Measurements from ENCODE around the gene NRTN.

The NRTN gene

GRCh38 chr19:5785423-5785822 lies 19.4 kb upstream of the NRTN start:
- TF ChIP-seq, protein P1, sequence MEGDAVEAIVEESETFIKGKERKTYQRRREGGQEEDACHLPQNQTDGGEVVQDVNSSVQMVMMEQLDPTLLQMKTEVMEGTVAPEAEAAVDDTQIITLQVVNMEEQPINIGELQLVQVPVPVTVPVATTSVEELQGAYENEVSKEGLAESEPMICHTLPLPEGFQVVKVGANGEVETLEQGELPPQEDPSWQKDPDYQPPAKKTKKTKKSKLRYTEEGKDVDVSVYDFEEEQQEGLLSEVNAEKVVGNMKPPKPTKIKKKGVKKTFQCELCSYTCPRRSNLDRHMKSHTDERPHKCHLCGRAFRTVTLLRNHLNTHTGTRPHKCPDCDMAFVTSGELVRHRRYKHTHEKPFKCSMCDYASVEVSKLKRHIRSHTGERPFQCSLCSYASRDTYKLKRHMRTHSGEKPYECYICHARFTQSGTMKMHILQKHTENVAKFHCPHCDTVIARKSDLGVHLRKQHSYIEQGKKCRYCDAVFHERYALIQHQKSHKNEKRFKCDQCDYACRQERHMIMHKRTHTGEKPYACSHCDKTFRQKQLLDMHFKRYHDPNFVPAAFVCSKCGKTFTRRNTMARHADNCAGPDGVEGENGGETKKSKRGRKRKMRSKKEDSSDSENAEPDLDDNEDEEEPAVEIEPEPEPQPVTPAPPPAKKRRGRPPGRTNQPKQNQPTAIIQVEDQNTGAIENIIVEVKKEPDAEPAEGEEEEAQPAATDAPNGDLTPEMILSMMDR (IDR thresholded peaks at IDR 0.05; ENCODE audit: extremely low read depth, insufficient read depth, missing control alignments) = no peak
- DNase-seq (ENCODE audit: low spot score) = no peak
- in situ Hi-C loops (cut with MboI; ENCODE audit: low pct_unique_long_range_greater_than_20kb, low sequenced_read_pairs, unreplicated experiment) = no loop called here

DNA sequence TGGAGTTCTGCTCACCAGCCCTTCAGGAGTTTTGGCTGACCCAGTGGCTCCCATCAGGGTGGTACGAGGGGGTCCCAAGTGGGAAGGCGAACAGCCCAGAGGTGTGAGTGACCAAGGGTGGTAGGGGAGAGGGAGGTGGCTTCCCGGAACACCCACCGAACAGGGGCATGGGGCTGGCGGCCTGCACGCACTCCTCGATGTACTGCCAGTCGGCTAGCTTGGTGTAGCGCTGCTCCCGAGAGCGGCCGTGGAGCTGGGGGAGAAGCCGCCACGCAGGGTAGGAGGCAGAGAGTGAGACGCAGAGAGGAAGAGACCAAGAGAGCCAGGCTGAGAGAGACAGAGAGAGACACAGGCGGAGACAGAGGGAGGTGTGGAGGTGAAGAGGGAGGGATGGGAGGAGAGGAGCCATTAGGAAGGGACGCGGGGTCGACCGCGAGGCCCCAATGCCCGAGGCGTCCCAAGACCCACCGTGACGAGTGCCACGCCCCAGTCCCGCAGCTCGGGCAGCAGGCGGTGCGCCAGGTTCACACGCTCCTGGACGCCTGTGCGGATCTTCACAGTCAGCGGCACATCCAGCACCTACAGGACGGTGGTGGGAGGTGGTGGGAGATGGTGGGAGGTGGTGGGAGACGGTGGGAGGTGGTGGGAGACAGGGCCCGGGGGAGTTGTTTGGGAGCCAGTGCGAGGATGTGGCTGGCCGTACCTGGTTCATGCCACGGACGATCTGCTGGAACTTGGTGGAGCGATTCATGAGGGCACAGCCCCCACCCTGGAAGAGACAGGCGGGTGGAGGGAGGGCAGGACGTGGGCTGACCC lies 18.1 kb upstream of the NRTN start:
- TF ChIP-seq, protein P1 (IDR thresholded peaks at IDR 0.05; ENCODE audit: extremely low read depth, insufficient read depth, missing control alignments) = no peak
- in situ Hi-C loops (cut with MboI; ENCODE audit: low pct_unique_long_range_greater_than_20kb, low sequenced_read_pairs, unreplicated experiment) = no loop called here
- DNase-seq (ENCODE audit: low spot score) = no peak

- TF ChIP-seq, protein P1 (IDR thresholded peaks at IDR 0.05; ENCODE audit: extremely low read depth, insufficient read depth, missing control alignments) = no peak
- in situ Hi-C loops (cut with MboI; ENCODE audit: low pct_unique_long_range_greater_than_20kb, low sequenced_read_pairs, unreplicated experiment) = no loop called here
- DNase-seq (ENCODE audit: low spot score) = no peak
Measured at GRCh38 chr19:5787409-5788182, 17.3 kb upstream of the NRTN start.

DNA sequence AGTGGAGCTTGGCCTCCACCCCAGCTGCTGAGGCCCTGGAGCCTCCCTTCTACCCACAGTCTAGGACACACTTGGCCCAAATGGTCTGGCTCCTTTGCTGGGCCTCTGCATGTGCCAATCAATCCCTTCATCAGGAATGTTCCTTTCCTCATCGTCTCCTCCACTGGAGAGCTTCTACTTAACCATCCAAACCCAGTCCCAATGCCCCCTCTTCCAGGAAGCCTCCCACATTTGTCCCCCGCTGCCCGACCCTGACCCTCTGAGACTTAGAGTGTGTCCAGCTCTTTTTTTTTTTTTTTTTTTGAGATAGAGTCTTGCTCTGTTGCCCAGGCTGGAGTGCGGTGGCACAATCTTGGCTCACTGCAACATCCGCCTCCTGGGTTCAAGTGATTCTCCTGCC lies 16.4 kb upstream of the NRTN start:
- TF ChIP-seq, protein P1 (IDR thresholded peaks at IDR 0.05; ENCODE audit: extremely low read depth, insufficient read depth, missing control alignments) = no peak
- no peak for DNase-seq (ENCODE audit: low spot score)
- in situ Hi-C loops (cut with MboI; ENCODE audit: low pct_unique_long_range_greater_than_20kb, low sequenced_read_pairs, unreplicated experiment) = no loop called here

GRCh38 chr19:5789351-5789761 lies 15.5 kb upstream of the NRTN start:
- TF ChIP-seq, protein P1 (IDR thresholded peaks at IDR 0.05; ENCODE audit: extremely low read depth, insufficient read depth, missing control alignments) = no peak
- DNase-seq (ENCODE audit: low spot score) = no peak
- in situ Hi-C loops (cut with MboI; ENCODE audit: low pct_unique_long_range_greater_than_20kb, low sequenced_read_pairs, unreplicated experiment) = no loop called here

DNA sequence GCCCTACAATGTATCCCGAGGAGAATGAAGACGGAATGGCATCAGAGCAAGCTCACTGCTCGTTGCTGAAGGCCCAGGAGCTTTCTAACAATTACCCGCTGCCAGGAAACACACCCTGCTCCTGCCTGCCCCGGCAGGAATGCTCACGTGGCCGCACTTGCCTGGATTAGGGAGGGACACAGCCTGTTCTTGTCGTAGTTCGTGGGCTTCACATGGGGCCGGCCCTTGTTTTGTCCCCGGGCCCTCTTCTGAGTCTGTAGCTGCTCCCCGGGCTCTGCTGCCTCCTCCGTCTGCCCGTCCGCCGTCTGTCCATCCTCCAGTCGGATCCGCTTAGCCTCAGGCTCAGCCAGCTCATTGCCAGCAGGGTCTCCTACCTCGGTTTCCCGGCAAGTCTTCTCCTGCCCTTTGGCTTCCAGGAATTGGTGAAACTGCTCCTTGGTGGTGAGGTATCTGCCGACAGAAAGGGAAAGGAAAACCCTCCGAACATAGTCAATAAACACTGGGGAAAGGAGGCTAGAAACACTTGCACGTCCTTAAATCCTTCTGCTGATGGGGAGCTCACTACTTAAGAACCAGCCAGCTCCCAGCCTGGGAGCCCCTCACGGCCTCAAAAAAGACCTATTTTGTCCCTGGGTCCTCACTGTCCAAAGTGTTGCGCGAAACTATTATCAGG lies 14.8 kb upstream of the NRTN start:
- in situ Hi-C loops (cut with MboI; ENCODE audit: low pct_unique_long_range_greater_than_20kb, low sequenced_read_pairs, unreplicated experiment) = no loop called here
- TF ChIP-seq, protein P1 (IDR thresholded peaks at IDR 0.05; ENCODE audit: extremely low read depth, insufficient read depth, missing control alignments) = no peak
- DNase-seq (ENCODE audit: low spot score) = no peak

All from GM13977 (cell line).